G401.6 (cell line): ENCODE results near the gene RNASE8.

ENCODE experiments used
- FAIRE-seq: peaks from 2 replicates; lab custom pipeline; 2012; peaks lifted over from hg19 to GRCh38; lab: Jason Lieb, UNC

The RNASE8 gene

GRCh38 chr14:21054123-21054767, 3.4 kb upstream of the RNASE8 start:
- FAIRE-seq = no peak

- FAIRE-seq = no peak
Observed at GRCh38 chr14:21054768-21055145, 2.9 kb upstream of the RNASE8 start.

GRCh38 chr14:21055432-21056117, 2.0 kb upstream of the RNASE8 start:
- FAIRE-seq = no peak

DNA sequence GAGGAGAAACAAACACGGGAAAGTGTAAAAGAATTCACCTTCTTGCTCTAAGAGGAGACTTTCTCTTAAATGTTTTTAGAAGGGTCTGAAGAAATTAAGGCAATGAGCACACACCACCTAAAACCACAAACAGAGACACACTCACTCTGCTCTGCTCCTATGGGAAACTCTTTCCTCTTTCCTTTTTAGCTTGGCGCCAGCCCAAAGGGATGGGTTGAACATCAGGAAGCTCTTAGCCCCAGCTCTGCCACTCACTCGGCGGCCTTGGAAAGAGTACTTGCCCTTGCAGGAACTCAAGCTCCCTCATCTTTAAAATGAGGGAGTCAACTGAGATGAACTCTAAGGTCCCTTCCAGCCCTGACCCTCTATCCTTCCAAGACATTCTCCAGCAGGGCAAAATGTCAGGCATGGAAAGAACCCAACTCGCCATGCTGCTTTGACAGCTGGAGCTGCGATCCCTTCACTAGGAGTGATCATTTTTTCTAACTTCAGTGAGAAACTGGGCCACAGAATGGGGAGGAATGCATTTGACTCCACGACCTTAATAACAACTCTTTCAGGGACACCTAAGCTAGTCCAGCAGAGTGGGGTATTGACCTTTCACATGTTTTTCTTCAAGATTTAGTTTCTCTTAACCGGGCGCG, 980 bp upstream of the RNASE8 start:
- FAIRE-seq = no peak

GRCh38 chr14:21058903-21059302, 1.3 kb downstream of the RNASE8 start:
- no peak for FAIRE-seq

DNA sequence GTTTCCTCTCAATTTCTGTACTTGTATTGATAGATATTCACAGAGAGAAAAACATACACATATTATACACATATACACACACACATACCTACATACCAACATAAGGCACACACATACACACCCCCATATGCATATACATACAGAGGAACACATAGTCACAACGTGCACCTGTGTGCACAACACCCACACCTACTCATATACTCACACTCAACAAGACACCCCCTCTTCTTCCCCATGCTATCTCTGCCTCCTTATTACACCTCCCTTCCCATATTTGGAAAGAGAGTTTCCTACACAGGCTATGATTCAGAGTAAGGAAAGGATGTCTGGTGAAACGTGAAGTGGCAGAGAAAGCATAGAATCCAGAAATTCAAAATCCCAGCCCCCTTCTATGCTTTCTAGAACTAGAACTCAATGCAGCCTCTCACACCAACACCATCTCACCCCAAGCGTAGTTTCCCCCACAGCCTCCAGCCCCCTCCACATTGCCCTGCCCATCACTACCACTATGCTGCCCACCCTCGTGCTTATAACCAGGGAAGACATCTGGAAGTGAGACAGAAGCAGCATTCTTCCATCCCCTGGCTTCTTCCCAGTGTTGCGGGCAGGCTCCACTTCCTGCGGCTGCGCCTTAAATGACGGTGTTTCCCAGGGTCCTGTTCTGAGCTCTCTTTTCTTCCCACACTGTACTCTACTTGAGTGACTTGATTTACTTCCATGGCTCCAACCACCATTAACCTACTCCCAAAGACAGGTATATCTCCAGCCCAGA, 2.4 kb downstream of the RNASE8 start:
- FAIRE-seq = no peak

GRCh38 chr14:21060614-21061346, 3.2 kb downstream of the RNASE8 start:
- no peak for FAIRE-seq

DNA sequence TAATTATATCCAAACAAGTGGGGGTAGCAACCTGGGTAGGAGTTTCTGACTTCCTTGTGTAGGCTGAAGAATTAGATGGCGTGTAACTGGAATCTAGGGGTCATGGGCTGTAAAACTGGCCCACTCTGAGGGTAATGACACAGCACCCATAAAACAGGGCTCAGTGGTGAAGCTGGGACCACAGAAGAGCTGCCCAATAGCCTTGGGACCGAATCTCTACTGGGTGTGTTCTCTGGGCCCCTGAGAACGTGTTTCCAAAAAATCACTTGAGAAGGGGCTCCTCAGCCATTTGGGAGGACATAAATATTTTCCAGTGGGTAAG, 3.7 kb downstream of the RNASE8 start:
- FAIRE-seq = no peak

DNA sequence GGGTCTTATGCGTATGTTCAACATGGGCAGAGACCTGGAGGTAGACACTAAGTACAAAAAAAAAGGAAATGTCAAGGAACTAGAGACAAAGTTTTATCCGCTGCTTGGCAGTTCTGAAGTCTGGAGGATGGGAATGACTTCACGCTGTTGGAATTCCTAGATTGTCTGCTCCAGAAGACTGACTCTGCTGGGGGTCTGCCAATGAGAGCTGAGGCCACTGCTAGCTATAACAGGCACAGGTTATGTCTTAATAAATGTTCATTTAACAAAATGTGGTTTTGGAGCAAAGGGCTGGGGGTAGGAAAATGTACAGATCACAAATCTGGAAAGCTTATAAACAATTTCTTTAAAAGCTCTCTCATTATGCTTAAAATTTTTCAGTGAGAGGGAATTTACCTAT, 5.9 kb downstream of the RNASE8 start:
- FAIRE-seq = no peak

GRCh38 chr14:21066882-21067502, 9.4 kb downstream of the RNASE8 start:
- peak; percentile 60 for FAIRE-seq

- FAIRE-seq = no peak
Observed at GRCh38 chr14:21068521-21069387, 11.1 kb downstream of the RNASE8 start.

- no peak for FAIRE-seq
Observed at GRCh38 chr14:21069388-21070082, 11.9 kb downstream of the RNASE8 start.

DNA sequence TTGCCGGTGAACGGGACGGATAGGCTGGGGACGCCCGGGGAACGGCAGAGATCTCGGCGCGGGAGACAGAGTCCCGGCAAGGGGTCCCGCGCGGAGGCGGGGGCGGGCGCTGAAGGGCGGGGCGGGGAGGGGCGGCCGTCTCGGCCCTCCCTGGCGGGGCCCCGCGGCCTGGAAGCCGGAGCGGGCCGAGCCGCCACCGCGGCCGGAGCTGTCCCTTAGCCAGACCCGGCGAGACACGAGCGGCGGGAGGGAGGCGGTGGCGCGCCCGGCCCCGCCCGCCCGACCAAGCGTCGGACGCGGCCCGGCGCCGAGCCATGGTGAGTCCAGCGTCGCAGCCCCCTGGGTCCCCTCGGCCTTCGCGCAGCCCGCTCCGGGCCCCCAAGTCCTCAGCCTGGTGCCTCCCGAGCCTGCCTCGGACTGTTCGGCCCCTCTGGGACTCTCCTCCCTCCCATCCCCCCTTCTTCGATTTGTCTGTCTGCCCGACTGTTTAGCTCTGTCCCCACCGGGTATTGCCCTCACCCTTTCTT, 12.5 kb downstream of the RNASE8 start, which contains the start of gene ARHGEF40:
ARHGEF40 (plus strand) TSS at position 222 of the 527 bp plus-strand sequence; CDS start at position 315, 93 bp downstream.
- no peak for FAIRE-seq

DNA sequence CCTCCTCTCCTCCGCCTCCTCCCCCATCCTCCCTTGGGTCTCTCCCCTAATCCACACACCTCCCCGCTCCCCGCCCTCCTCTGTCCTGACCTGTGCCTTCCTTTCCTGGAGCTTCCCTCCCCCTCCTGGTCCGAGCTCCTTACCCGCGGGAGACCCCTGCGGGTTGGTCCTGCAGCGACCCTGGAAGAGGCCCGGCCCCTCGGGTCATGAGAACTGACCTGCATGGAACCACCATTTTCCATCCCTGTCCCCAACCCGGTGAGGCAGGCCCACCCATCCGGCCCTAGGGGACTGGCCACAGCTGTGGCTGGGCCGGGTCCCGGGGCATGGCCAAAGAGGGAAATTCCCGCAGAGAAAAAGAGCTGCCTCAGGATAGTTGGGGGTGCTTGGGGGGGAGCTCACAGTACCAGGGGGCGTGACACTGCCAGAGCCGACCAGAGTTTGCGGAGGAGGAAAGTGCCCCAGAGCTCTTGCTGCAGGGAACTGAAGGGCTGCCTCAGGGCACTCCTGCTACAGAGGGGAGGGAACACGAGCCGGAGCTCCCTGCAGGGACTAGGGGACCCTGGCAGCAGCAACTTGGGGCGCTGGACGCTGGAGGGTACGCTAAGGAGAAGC, 13.1 kb downstream of the RNASE8 start:
- FAIRE-seq = no peak

DNA sequence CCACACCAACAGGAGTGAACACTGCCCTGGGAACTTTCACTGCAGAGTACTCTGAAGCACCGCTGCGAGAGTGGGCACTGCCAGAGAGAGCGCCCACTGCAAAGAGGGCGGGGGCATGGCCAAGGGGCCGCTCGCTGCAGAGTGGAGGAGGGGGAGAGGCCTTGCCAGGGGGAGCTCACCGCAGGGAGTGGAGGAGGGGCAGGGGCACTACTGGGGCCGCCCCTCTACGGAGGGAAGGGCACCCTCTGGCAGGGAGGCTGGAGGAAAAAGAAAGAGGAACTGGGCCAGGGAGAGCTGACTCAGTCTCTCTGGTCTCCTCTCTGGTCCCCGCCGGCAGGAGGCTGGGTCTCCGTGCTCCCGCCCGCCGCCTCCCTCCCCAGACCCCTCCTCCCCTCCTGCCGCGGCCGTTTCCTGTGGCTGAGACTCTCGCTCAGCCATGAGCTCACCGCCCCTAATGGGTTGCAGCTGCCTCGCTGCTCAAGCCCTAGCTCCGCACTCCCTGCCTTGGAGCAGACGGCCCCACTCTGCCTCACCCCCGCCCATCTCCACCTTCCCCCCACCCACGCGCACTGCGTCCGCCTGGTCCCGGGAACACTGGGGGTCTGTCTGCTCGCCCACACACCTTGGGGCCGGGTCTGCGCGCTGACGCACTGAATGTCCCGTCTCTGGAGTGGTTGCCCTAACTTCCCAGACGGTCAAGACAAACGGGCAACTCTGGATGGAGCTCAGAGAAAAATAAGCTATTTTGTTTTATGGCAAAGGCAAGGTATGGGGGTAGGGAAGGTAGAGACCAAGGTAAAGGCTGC, 13.8 kb downstream of the RNASE8 start:
- FAIRE-seq = no peak

GRCh38 chr14:21072031-21072473, 14.4 kb downstream of the RNASE8 start:
- FAIRE-seq = no peak

- no peak for FAIRE-seq
Observed at GRCh38 chr14:21072781-21073339, 15.2 kb downstream of the RNASE8 start.

GRCh38 chr14:21073921-21074320, 16.3 kb downstream of the RNASE8 start:
- FAIRE-seq = no peak
